HUES6 (cell line): ENCODE data around the gene SRSF4.

Experiments used
- H3K27ac ChIP-seq: 2 replicates; pipeline ENCODE4 v1.7.0; 2013; ENCODE audit warnings: low read depth, mild to moderate bottlenecking, low read length, inconsistent platforms
- H3K27me3 ChIP-seq: 2 replicates; pipeline ENCODE4 v1.6.1; 2013; ENCODE audit warnings: low read length; ENCODE audit not compliant: control insufficient read depth, insufficient read depth
- H3K36me3 ChIP-seq: 2 replicates; pipeline ENCODE4 v1.6.1; 2013; ENCODE audit warnings: low read length; ENCODE audit not compliant: control insufficient read depth, insufficient read depth
- H3K4me1 ChIP-seq: 2 replicates; pipeline ENCODE4 v1.6.1; 2013; ENCODE audit warnings: low read length; ENCODE audit not compliant: control insufficient read depth, insufficient read depth
- H3K4me3 ChIP-seq: 2 replicates; pipeline ENCODE4 v1.5.1; 2013; ENCODE audit warnings: low read depth, low read length
- H3K9ac ChIP-seq: one replicate; pipeline ENCODE4 v1.6.1; 2013; ENCODE audit warnings: mild to moderate bottlenecking, low read length
- H3K9me3 ChIP-seq: 2 replicates; pipeline ENCODE4 v1.6.1; 2013; ENCODE audit warnings: low read depth, low read length; ENCODE audit not compliant: control insufficient read depth, insufficient read depth

The SRSF4 gene

GRCh38 chr1:29200906-29201594, 19.4 kb upstream of the SRSF4 start:
- Histone ChIP-seq H3K36me3 (peaks cover 64% of the 10 kb centered on the region), H3K9ac (no peak overlapping the region), H3K27ac (no peak overlapping the region), H3K9me3 (no peaks in the 10 kb centered on the region), H3K27me3 (no peaks in the 10 kb centered on the region), H3K4me1 (peaks cover 10% of the 10 kb centered on the region), H3K4me3 (no peak overlapping the region)

GRCh38 chr1:29197993-29198392, 16.3 kb upstream of the SRSF4 start:
- Histone ChIP-seq H3K36me3 (peaks cover 77% of the 10 kb centered on the region), H3K4me1 (peaks cover 10% of the 10 kb centered on the region)

GRCh38 chr1:29197590-29197924, 15.9 kb upstream of the SRSF4 start:
- Histone ChIP-seq H3K9me3 (no peaks in the 10 kb centered on the region), H3K27me3 (no peaks in the 10 kb centered on the region), H3K4me1 (peaks cover 8% of the 10 kb centered on the region), H3K27ac (no peak overlapping the region), H3K9ac (no peak overlapping the region), H3K36me3 (peaks cover 81% of the 10 kb centered on the region), H3K4me3 (no peak overlapping the region)

More at GRCh38 chr1:29197993-29198392, 16.3 kb upstream of the SRSF4 start:
- no peak overlapping the region for H3K4me3 ChIP-seq
- H3K27me3 ChIP-seq, result no peaks in the 10 kb centered on the region
- no peak overlapping the region for H3K9ac ChIP-seq
- H3K27ac ChIP-seq, result no peak overlapping the region
- H3K9me3 ChIP-seq, result no peaks in the 10 kb centered on the region

- peaks cover 80% of the 10 kb centered on the region for H3K36me3 ChIP-seq
- no peak overlapping the region for H3K9ac ChIP-seq
- H3K4me1 ChIP-seq, result peaks cover 3% of the 10 kb centered on the region; the same call in 1 of the 2 replicates
- H3K27ac ChIP-seq, result no peak overlapping the region
- no peaks in the 10 kb centered on the region for H3K9me3 ChIP-seq
- no peak overlapping the region for H3K4me3 ChIP-seq
- no peaks in the 10 kb centered on the region for H3K27me3 ChIP-seq
Observed at GRCh38 chr1:29196863-29197589, 15.3 kb upstream of the SRSF4 start.

- H3K27me3 ChIP-seq, result no peaks in the 10 kb centered on the region
- H3K36me3 ChIP-seq, result peaks cover 69% of the 10 kb centered on the region
- no peak overlapping the region for H3K9ac ChIP-seq
Observed at GRCh38 chr1:29195881-29196291, 14.2 kb upstream of the SRSF4 start.

GRCh38 chr1:29193879-29194455, 12.3 kb upstream of the SRSF4 start:
- peaks cover 53% of the 10 kb centered on the region for H3K36me3 ChIP-seq
- no peaks in the 10 kb centered on the region for H3K27me3 ChIP-seq
- peaks cover 3% of the 10 kb centered on the region; the same call in 1 of the 2 replicates for H3K9me3 ChIP-seq
- peak overlapping the region; percentile 15 for H3K9ac ChIP-seq
- no peak overlapping the region for H3K27ac ChIP-seq
- H3K4me1 ChIP-seq, result peaks cover 3% of the 10 kb centered on the region; the same call in 1 of the 2 replicates
- no peak overlapping the region for H3K4me3 ChIP-seq

More at GRCh38 chr1:29195881-29196291, 14.2 kb upstream of the SRSF4 start:
- Histone ChIP-seq H3K27ac (no peak overlapping the region), H3K4me3 (no peak overlapping the region), H3K4me1 (peaks cover 3% of the 10 kb centered on the region; the same call in 1 of the 2 replicates), H3K9me3 (peaks cover 3% of the 10 kb centered on the region; the same call in 1 of the 2 replicates)

GRCh38 chr1:29190718-29191117, 9.0 kb upstream of the SRSF4 start:
- Histone ChIP-seq H3K9me3 (peaks cover 3% of the 10 kb centered on the region; the same call in 1 of the 2 replicates), H3K27me3 (no peaks in the 10 kb centered on the region), H3K27ac (no peak overlapping the region), H3K4me1 (peaks cover 16% of the 10 kb centered on the region), H3K9ac (no peak overlapping the region), H3K36me3 (peaks cover 35% of the 10 kb centered on the region), H3K4me3 (no peak overlapping the region)

- Histone ChIP-seq H3K9ac (peak overlapping the region; percentile 79), H3K36me3 (no peaks in the 10 kb centered on the region), H3K27me3 (no peaks in the 10 kb centered on the region), H3K4me3 (peak overlapping the region; percentile 10; the same call in 1 of the 2 replicates), H3K4me1 (peaks cover 20% of the 10 kb centered on the region), H3K9me3 (peaks cover 3% of the 10 kb centered on the region; the same call in 1 of the 2 replicates), H3K27ac (peak overlapping the region; percentile 80)
Observed at GRCh38 chr1:29186707-29187106, 5.0 kb upstream of the SRSF4 start.

- no peaks in the 10 kb centered on the region for H3K27me3 ChIP-seq
- peaks cover 20% of the 10 kb centered on the region for H3K4me1 ChIP-seq
- peak overlapping the region; percentile 10; the same call in 1 of the 2 replicates for H3K4me3 ChIP-seq
- H3K36me3 ChIP-seq, result no peaks in the 10 kb centered on the region
- H3K9me3 ChIP-seq, result peaks cover 3% of the 10 kb centered on the region; the same call in 1 of the 2 replicates
- H3K27ac ChIP-seq, result peak overlapping the region; percentile 80; the same call in 1 of the 2 replicates
- peak overlapping the region; percentile 79 for H3K9ac ChIP-seq
Observed at GRCh38 chr1:29186252-29186651, 4.6 kb upstream of the SRSF4 start.

GRCh38 chr1:29183287-29183686, 1.6 kb upstream of the SRSF4 start:
- no peaks in the 10 kb centered on the region for H3K9me3 ChIP-seq
- H3K4me3 ChIP-seq, result no peak overlapping the region
- H3K27me3 ChIP-seq, result no peaks in the 10 kb centered on the region
- no peak overlapping the region for H3K27ac ChIP-seq
- H3K9ac ChIP-seq, result no peak overlapping the region
- peaks cover 15% of the 10 kb centered on the region for H3K36me3 ChIP-seq
- H3K4me1 ChIP-seq, result peaks cover 35% of the 10 kb centered on the region
